DOHH2 (cell line): ENCODE measurements around the gene AKAP1.

ENCODE experiments used
- H3F3A ChIP-seq: fragments of 200-600 bp; sonication (generic), shearing (Covaris generic); 2 replicates; pipeline ENCODE4 v1.6.0; 2016; ENCODE audit warnings: antibody characterized with exemption, mild to moderate bottlenecking; ENCODE audit not compliant: control insufficient read depth, insufficient read depth
- H3K27ac ChIP-seq: fragments of 200-600 bp; sonication (generic); 2 replicates; pipeline ENCODE4 v1.5.1; 2014; ENCODE audit warnings: low read depth, mild to moderate bottlenecking, low read length, moderate library complexity
- H3K27me3 ChIP-seq: fragments of 200-600 bp; sonication (generic); 2 replicates; pipeline ENCODE4 v1.6.1; 2014; ENCODE audit warnings: mild to moderate bottlenecking, low read length, mixed read lengths; ENCODE audit not compliant: control insufficient read depth
- H3K36me3 ChIP-seq: fragments of 200-600 bp; sonication (generic); 2 replicates; pipeline ENCODE4 v1.6.1; 2014; ENCODE audit warnings: mild to moderate bottlenecking, low read length, moderate library complexity, mixed read lengths; ENCODE audit not compliant: control insufficient read depth
- H3K4me1 ChIP-seq: fragments of 200-600 bp; sonication (generic); 2 replicates; pipeline ENCODE4 v1.6.1; 2014; ENCODE audit warnings: mild to moderate bottlenecking, low read length, mixed read lengths; ENCODE audit not compliant: control insufficient read depth
- H3K4me2 ChIP-seq: fragments of 200-600 bp; sonication (generic); 2 replicates; pipeline ENCODE4 v1.6.0; 2014; ENCODE audit warnings: mild to moderate bottlenecking, low read length, moderate library complexity
- H3K4me3 ChIP-seq: fragments of 200-600 bp; sonication (generic); 2 replicates; pipeline ENCODE4 v1.5.1; 2014; ENCODE audit warnings: mild to moderate bottlenecking, low read length, mixed read lengths
- H3K79me2 ChIP-seq: fragments of 200-600 bp; sonication (generic); 2 replicates; pipeline ENCODE4 v1.6.1; 2014; ENCODE audit warnings: mild to moderate bottlenecking, low read length, mixed read lengths; ENCODE audit not compliant: control insufficient read depth
- H3K9me2 ChIP-seq: fragments of 200-600 bp; sonication (generic); replicated peaks from 2 replicates; pipeline ENCODE4 v1.6.1; 2014; ENCODE audit warnings: mild to moderate bottlenecking, low read length, mixed read lengths; ENCODE audit not compliant: control insufficient read depth
- H3K9me3 ChIP-seq: fragments of 200-600 bp; sonication (generic); 2 replicates; pipeline ENCODE4 v1.6.1; 2014; ENCODE audit warnings: antibody characterized with exemption, low read length, mixed read lengths; ENCODE audit not compliant: control insufficient read depth, insufficient read depth
- H4K20me1 ChIP-seq: fragments of 200-600 bp; sonication (generic); 2 replicates; pipeline ENCODE4 v1.6.0; 2014; ENCODE audit warnings: low read depth, mild to moderate bottlenecking, antibody characterized with exemption, low read length, moderate library complexity; ENCODE audit not compliant: control insufficient read depth, insufficient read depth
- EZH2phosphoT487 ChIP-seq: fragments of 200-600 bp; sonication (generic); IDR thresholded peaks from 2 replicates; pipeline ENCODE4 v1.6.1; 2017; ENCODE audit warnings: borderline replicate concordance, mild to moderate bottlenecking, antibody characterized with exemption, low read length, moderate library complexity, mixed read lengths
- TF ChIP-seq, protein P1 (sequence below): fragments of 200-600 bp; sonication (generic); IDR thresholded peaks from one replicate; pipeline ENCODE4 v1.5.1; 2014; ENCODE audit warnings: antibody characterized with exemption, mild to moderate bottlenecking, low read depth, low read length; ENCODE audit not compliant: poor library complexity, severe bottlenecking

AKAP1 gene

DNA sequence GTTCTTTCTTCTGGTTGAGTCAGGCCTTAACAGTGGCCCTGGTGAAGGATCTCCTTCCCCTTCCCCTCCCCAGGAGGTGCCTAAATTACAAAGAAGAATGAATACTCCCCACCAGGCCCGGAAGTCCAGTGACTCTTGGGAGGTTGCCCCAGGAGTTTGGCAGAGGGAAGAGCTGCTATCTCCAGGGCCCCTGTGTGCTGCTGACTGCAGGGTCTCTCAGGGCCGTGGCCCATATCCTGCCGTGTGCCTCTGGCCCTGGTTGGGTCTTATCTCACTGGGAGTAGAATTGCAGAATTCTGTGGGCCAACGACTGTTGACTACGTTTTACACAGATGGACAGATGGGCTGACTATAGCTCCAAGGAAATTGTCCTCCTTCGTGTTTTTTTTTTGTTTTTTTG is 28.0 kb downstream of the AKAP1 start:
- Histone ChIP-seq H4K20me1 (peaks cover 6% of the 10 kb centered on the region; the same call in 1 of the 2 replicates), H3K9me2 (no peaks in the 10 kb centered on the region), H3K4me1 (no peaks in the 10 kb centered on the region), H3K79me2 (peaks cover 16% of the 10 kb centered on the region), H3K27ac (no peak overlapping the region), H3K4me3 (no peak overlapping the region), H3K9me3 (no peaks in the 10 kb centered on the region), H3K27me3 (no peaks in the 10 kb centered on the region), H3K4me2 (no peak overlapping the region), H3K36me3 (peaks cover 79% of the 10 kb centered on the region), H3F3A (no peaks in the 10 kb centered on the region)
- TF ChIP-seq EZH2phosphoT487: no peak
- TF ChIP-seq, protein P1, sequence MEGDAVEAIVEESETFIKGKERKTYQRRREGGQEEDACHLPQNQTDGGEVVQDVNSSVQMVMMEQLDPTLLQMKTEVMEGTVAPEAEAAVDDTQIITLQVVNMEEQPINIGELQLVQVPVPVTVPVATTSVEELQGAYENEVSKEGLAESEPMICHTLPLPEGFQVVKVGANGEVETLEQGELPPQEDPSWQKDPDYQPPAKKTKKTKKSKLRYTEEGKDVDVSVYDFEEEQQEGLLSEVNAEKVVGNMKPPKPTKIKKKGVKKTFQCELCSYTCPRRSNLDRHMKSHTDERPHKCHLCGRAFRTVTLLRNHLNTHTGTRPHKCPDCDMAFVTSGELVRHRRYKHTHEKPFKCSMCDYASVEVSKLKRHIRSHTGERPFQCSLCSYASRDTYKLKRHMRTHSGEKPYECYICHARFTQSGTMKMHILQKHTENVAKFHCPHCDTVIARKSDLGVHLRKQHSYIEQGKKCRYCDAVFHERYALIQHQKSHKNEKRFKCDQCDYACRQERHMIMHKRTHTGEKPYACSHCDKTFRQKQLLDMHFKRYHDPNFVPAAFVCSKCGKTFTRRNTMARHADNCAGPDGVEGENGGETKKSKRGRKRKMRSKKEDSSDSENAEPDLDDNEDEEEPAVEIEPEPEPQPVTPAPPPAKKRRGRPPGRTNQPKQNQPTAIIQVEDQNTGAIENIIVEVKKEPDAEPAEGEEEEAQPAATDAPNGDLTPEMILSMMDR: no peak

DNA sequence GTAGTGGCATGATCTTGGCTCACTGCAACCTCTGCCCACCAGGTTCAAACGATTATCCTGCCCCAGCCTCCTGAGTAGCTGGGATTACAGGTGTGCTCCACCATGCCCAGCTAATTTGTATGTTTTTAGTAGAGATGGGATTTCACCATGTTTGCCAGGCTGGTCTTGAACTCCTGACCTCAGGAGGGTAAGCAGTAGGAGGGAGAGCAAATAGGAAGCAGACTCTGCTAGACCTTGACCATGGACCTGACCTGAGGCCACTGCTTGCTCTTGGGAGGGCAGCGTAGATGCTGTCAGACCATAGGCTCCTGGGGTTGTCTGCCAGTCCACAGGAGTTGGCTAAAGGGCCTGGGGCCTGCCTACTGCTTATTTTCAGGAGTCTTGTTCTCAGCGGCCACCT is 28.6 kb downstream of the AKAP1 start:
- Histone ChIP-seq H3K36me3 (peaks cover 84% of the 10 kb centered on the region), H3K4me3 (no peak overlapping the region), H4K20me1 (peaks cover 6% of the 10 kb centered on the region; the same call in 1 of the 2 replicates), H3K9me2 (no peaks in the 10 kb centered on the region), H3K79me2 (peaks cover 12% of the 10 kb centered on the region), H3K4me1 (no peaks in the 10 kb centered on the region), H3K9me3 (no peaks in the 10 kb centered on the region), H3K4me2 (no peak overlapping the region), H3K27ac (no peak overlapping the region), H3F3A (no peaks in the 10 kb centered on the region), H3K27me3 (no peaks in the 10 kb centered on the region)
- TF ChIP-seq EZH2phosphoT487: no peak

DNA sequence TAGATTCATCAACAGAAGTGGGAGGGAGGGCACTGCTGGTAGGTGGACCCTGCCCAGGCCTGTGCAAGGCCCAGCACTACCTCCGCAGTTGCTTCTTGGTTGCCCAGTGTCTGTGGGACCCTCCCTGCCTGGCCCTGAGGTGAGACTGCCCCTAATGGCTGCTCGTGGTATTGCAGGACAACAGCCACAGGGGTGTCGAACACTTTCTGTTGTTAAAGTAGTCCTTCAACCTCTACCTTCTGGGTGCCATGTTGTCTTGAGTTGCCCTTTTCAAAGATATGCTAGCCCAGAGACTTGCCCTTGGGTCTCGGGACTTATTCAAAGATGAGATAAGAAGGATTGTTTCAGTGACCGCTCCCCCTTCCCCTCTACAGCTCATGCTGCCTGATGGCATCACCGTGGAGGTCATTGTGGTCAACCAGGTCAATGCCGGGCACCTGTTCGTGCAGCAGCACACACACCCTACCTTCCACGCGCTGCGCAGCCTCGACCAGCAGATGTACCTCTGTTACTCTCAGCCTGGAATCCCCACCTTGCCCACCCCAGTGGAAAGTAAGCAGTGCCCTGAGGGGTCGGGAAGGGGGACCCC is 29.1 kb downstream of the AKAP1 start:
- Histone ChIP-seq H3K36me3 (peaks cover 86% of the 10 kb centered on the region), H3K79me2 (peaks cover 8% of the 10 kb centered on the region), H3K9me2 (no peaks in the 10 kb centered on the region), H3K4me1 (no peaks in the 10 kb centered on the region), H3K4me3 (no peak overlapping the region), H3F3A (no peaks in the 10 kb centered on the region), H3K4me2 (no peak overlapping the region), H4K20me1 (peaks cover 6% of the 10 kb centered on the region; the same call in 1 of the 2 replicates), H3K9me3 (no peaks in the 10 kb centered on the region), H3K27ac (no peak overlapping the region), H3K27me3 (no peaks in the 10 kb centered on the region)
- TF ChIP-seq, protein P1: peak; percentile 98
- no peak for TF ChIP-seq EZH2phosphoT487

DNA sequence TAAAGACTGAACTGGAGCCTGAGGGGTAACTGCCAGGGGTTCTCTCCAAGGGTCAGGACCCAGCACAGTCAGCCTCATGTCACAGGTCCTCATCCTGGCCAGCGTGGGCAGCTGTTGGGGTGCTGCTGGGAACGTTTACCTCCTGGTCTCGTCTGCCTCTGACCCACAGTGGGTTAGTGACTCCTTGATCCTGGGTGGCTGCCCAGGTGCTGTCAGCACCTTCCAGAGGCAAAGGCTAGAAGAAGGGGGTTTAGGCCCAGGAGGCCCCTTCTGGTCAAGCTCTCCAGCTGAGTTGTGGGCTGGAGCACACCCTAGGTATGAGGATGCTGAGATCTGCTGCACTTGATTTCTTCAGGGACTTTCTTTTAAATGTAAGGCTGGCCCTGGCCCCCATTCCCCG is 30.3 kb downstream of the AKAP1 start:
- H3F3A ChIP-seq: no peaks in the 10 kb centered on the region
- H3K36me3 ChIP-seq: peaks cover 83% of the 10 kb centered on the region
- no peaks in the 10 kb centered on the region for H3K4me1 ChIP-seq
- no peak overlapping the region for H3K4me3 ChIP-seq
- no peak overlapping the region for H3K4me2 ChIP-seq
- H3K27me3 ChIP-seq: no peaks in the 10 kb centered on the region
- 0 out of 2 replicates have a peak, but pooled peaks cover 3% of the 10 kb centered on the region for H4K20me1 ChIP-seq
- no peaks in the 10 kb centered on the region for H3K9me3 ChIP-seq
- no peaks in the 10 kb centered on the region for H3K79me2 ChIP-seq
- no peaks in the 10 kb centered on the region for H3K9me2 ChIP-seq
- TF ChIP-seq, protein P1: no peak
- H3K27ac ChIP-seq: no peak overlapping the region
